Neutrophil (primary cell): Measurements from ENCODE around the gene GAB1.

Experiments used
- H3K27ac ChIP-seq: fragments of 200-600 bp; sonication (generic); 2 replicates; pipeline ENCODE4 v1.5.1; 2016; ENCODE audit warnings: mild to moderate bottlenecking, moderate library complexity
- H3K27me3 ChIP-seq: fragments of 200-600 bp; sonication (generic); 2 replicates; pipeline ENCODE4 v1.6.0; 2016; ENCODE audit warnings: mild to moderate bottlenecking
- H3K36me3 ChIP-seq: fragments of 200-600 bp; sonication (generic); 2 replicates; pipeline ENCODE4 v1.5.1; 2017
- H3K4me1 ChIP-seq, 2 experiments: fragments of 200-600 bp in 1 of 2; sonication (generic) in 1 of 2; 1 replicate in 1 of 2; 2 replicates in 1 of 2; pipeline versions ENCODE4 v1.5.1 to v1.6.1; 2013 to 2016; ENCODE audit warnings: low read depth in 1 of 2, low read length in 1 of 2, mild to moderate bottlenecking in 1 of 2, moderate library complexity in 1 of 2; ENCODE audit not compliant: control insufficient read depth in 1 of 2, insufficient read depth in 1 of 2
- H3K4me3 ChIP-seq, 2 experiments: fragments of 200-600 bp in 1 of 2; sonication (generic) in 1 of 2; 1 replicate in 1 of 2; 2 replicates in 1 of 2; pipeline ENCODE4 v1.5.1; 2013 to 2016; ENCODE audit warnings: low read depth in 1 of 2, low read length in 1 of 2, mild to moderate bottlenecking in 1 of 2, moderate library complexity in 1 of 2
- H3K9me3 ChIP-seq: fragments of 200-600 bp; sonication (generic); 2 replicates; pipeline ENCODE4 v1.5.1; 2016
- TF ChIP-seq, protein P1 (sequence below): fragments of 200-600 bp; sonication (generic); IDR thresholded peaks from 2 replicates; pipeline ENCODE4 v1.5.1; 2016; ENCODE audit warnings: antibody characterized with exemption

GAB1 gene

DNA sequence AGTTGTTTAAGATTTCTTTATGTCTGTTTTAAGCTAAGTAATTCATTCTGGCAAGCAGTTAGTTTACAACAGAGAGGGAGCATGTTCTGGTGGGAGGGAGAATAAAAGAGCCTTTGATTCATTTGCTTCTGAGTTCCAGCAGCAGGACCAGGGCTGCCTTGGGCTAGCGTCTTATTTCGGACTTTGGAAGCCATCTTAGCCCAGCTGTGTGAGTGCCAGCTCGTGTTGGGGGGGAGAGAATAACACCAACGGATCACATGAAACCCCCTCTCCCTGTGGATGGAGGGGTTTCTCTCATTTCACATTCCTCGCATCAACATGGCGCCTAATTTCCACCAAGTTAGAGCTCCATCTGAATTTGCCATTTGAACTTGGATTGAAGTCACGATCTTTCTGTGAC lies 7.4 kb downstream of the GAB1 start:
- no peaks in the 10 kb centered on the region for H3K27me3 ChIP-seq
- H3K27ac ChIP-seq = no peak overlapping the region
- no peaks in the 10 kb centered on the region for H3K9me3 ChIP-seq
- no peak overlapping the region for H3K4me3 ChIP-seq
- TF ChIP-seq, protein P1, sequence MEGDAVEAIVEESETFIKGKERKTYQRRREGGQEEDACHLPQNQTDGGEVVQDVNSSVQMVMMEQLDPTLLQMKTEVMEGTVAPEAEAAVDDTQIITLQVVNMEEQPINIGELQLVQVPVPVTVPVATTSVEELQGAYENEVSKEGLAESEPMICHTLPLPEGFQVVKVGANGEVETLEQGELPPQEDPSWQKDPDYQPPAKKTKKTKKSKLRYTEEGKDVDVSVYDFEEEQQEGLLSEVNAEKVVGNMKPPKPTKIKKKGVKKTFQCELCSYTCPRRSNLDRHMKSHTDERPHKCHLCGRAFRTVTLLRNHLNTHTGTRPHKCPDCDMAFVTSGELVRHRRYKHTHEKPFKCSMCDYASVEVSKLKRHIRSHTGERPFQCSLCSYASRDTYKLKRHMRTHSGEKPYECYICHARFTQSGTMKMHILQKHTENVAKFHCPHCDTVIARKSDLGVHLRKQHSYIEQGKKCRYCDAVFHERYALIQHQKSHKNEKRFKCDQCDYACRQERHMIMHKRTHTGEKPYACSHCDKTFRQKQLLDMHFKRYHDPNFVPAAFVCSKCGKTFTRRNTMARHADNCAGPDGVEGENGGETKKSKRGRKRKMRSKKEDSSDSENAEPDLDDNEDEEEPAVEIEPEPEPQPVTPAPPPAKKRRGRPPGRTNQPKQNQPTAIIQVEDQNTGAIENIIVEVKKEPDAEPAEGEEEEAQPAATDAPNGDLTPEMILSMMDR = no peak
- H3K4me1 ChIP-seq = no peaks in the 10 kb centered on the region
- H3K36me3 ChIP-seq = no peaks in the 10 kb centered on the region

DNA sequence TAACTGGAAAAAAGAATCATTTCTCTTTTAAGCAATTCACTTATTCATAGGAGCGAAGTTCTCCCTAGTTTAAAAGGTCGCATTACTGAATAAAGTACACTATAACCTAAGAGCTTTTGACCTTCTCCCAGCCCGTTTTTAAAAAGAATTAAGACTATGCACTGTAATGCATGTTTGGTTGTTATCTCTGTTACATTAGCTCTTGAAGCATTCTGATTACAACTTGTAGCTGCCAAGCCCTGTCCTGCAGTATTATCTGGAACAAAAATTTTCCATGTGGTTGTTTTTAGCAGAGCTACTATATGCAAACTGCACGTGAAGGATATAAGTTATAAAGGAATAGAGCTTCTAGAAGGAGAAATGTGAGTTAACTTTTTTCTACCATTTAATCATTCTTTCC lies 8.1 kb downstream of the GAB1 start:
- Histone ChIP-seq H3K27me3 (no peaks in the 10 kb centered on the region), H3K4me3 (no peak overlapping the region), H3K36me3 (no peaks in the 10 kb centered on the region), H3K9me3 (no peaks in the 10 kb centered on the region), H3K27ac (no peak overlapping the region), H3K4me1 (no peaks in the 10 kb centered on the region)
- TF ChIP-seq, protein P1 = no peak

DNA sequence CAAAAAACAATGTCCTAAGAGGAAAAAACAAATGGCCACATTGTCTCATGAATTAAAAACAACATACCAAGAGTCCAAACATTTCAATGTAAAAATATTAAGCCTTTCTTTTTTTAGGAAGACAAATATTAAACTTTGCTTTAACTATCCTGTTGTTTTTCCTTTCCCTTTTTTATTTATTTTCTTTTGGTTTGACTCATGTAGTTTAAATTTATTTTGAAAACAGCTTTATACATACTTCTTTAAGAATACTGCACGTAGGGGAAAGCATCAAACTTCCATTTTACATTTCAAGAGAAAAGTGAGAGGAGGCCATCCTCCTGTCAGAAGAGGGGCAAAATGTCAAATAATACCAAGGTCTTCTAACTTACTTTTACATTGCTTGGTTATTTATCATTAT lies 8.7 kb downstream of the GAB1 start:
- Histone ChIP-seq H3K36me3 (no peaks in the 10 kb centered on the region), H3K27me3 (no peaks in the 10 kb centered on the region), H3K9me3 (no peaks in the 10 kb centered on the region), H3K27ac (no peak overlapping the region), H3K4me3 (no peak overlapping the region), H3K4me1 (no peaks in the 10 kb centered on the region)
- TF ChIP-seq, protein P1 = no peak

DNA sequence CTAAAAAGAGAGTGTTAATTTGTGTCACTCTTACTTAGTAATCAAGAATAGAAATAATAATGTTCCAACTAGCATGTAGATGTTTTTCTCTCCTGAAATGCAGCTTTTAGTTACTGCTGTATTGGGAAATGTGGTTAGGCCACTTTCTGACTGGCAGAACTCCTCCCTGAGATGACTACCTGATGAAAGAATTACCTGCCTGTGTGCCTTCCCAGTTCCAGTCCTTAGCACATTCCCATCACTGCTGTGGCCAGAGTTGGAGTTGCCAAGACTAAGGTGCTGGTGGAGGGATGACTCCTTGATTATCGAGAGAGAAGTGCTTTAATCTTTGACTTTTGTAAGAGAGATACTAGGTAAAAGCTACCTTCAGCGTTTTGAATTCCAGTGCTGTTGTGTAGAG lies 9.5 kb downstream of the GAB1 start:
- Histone ChIP-seq H3K9me3 (no peaks in the 10 kb centered on the region), H3K36me3 (no peaks in the 10 kb centered on the region), H3K4me1 (no peaks in the 10 kb centered on the region), H3K4me3 (no peak overlapping the region), H3K27ac (no peak overlapping the region), H3K27me3 (no peaks in the 10 kb centered on the region)
- TF ChIP-seq, protein P1 = no peak

DNA sequence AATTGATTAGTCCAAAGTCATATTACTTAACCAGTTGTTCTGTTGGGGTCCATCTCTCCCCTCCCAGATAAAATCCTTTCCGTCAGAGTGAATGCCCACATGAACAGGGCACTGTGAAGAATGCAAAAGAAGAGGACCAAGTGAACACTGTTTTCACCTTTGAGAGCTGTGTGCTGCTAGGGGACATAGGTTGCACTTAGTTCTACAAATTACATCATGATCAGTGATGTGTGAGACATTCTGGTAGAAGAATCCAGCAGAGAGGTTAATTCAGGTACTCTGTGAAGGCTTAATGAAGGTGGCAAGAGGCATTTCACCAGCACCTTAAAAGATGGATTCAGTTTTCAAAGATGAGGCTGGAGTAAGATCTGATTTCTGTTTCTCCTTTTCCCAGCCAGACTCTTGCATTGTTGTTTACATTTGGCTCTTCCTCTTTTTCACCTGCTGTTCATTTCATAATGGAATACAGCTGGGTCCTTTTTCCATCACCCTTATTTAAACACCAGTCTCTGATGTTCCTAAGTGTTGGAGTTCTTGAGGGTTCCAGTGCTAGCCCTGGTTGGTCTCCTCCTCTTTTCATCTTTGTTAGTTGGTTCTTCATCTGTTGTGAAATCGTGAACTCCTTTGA lies 10.9 kb downstream of the GAB1 start:
- no peaks in the 10 kb centered on the region for H3K27me3 ChIP-seq
- H3K9me3 ChIP-seq = no peaks in the 10 kb centered on the region
- TF ChIP-seq, protein P1 = no peak
- H3K36me3 ChIP-seq = no peaks in the 10 kb centered on the region
- H3K4me1 ChIP-seq = no peaks in the 10 kb centered on the region
- H3K4me3 ChIP-seq = no peak overlapping the region
- no peak overlapping the region for H3K27ac ChIP-seq
